Measurements from ENCODE around the gene EIF2S2. TPM values are rescaled to one million over a fixed set of nuclear protein-coding genes. Genes with fewer than 3 reads are reported as not detected.

Gene EIF2S2
- total RNA-seq, 1 experiment from 2014 or later, result 121 TPM

GRCh38 chr20:34047917-34048316 is 64.1 kb downstream of the EIF2S2 start (continued):
- TF ChIP-seq REST (IDR thresholded peaks at IDR 0.05; ENCODE audit: low read depth) (no peak), ZNF274 (IDR thresholded peaks at IDR 0.05; ENCODE audit: low read depth, low read length) (no peak), ZBTB33 (IDR thresholded peaks at IDR 0.05; ENCODE audit: extremely low read depth, insufficient replicate concordance, low read length) (no peak), CBX3 (IDR thresholded peaks at IDR 0.05; ENCODE audit: low read depth) (no peak)

DNA sequence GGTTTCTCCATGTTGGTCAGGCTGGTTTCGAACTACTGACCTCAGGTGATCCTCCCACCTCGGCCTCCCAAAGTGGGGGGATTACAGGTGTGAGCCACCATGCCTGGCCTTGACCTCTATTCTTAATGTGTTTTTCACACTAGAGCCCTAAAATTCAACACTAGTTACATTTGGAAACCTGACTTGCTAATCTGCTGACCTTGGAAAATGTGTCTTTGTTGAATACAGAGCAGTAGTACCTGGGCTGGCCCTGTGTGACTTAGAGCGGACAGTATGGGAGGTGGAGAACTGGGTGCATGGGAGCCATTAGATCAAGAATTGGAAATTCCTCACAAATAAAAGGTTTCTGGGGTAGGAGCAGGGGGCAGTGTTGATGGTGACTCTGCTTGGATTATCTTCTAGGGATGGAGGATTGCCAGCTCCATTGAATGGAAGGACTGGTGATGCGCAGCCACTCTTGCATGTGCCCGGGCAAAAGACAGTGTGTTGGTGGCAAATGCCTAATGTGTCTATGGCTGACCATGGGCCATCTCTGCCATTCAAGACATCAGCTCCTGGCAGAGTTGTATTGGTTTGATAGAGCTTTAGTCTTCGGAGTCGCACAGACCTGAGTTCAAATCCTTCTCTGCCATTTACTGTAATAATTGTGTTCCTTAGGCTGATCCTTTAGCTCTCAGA is 64.9 kb downstream of the EIF2S2 start:
- no peak for DNase-seq (ENCODE audit: low read depth, low spot score)
- ChIA-PET RAD21 (ENCODE audit: low non-redundant PET in 1 of 2, low total read pairs in 2 of 2, uncharacterized antibody in 2 of 2, unreplicated experiment in 2 of 2) (no interaction called here), POLR2A (no interaction called here)
- TF ChIP-seq RAD21 (IDR thresholded peaks at IDR 0.05; ENCODE audit: low read depth) (no peak), CBX3 (IDR thresholded peaks at IDR 0.05; ENCODE audit: low read depth) (no peak), MAX (IDR thresholded peaks at IDR 0.05) (no peak), EZH2phosphoT487 (IDR thresholded peaks at IDR 0.05; ENCODE audit: borderline replicate concordance) (no peak), SRF (IDR thresholded peaks at IDR 0.05; ENCODE audit: low read depth) (no peak), ELF1 (IDR thresholded peaks at IDR 0.05; ENCODE audit: borderline replicate concordance, low read depth) (no peak), ZBTB33 (IDR thresholded peaks at IDR 0.05; ENCODE audit: extremely low read depth, insufficient replicate concordance, low read length) (no peak), POLR2A (IDR thresholded peaks at IDR 0.05; ENCODE audit: borderline replicate concordance, extremely low read depth, insufficient read depth, insufficient read length) (no peak), REST (IDR thresholded peaks at IDR 0.05; ENCODE audit: low read depth) (no peak)
- TF ChIP-seq, protein P1, sequence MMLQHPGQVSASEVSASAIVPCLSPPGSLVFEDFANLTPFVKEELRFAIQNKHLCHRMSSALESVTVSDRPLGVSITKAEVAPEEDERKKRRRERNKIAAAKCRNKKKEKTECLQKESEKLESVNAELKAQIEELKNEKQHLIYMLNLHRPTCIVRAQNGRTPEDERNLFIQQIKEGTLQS (IDR thresholded peaks at IDR 0.05), result no peak

More for the DNA sequence above, 64.9 kb downstream of the EIF2S2 start:
- no peak overlapping the region for H3K9ac ChIP-seq (ENCODE audit: low read length)
- no peak for ATAC-seq
- no peaks in the 10 kb centered on the region for H3K4me1 ChIP-seq (ENCODE audit: control insufficient read depth in 1 of 2, insufficient read depth in 2 of 2, low read length in 2 of 2)
- CTCF ChIA-PET, result no interaction called here
- intact Hi-C loops (cut with micrococcal nuclease), result no loop called here
- H2AFZ ChIP-seq (ENCODE audit: low read depth, low read length, poor library complexity, severe bottlenecking), result no peak overlapping the region
- no peak overlapping the region for H3K4me3 ChIP-seq (replicated peaks in 1 of 2; ENCODE audit: low read depth in 1 of 2, low read length in 2 of 2)
- H3K27me3 ChIP-seq (ENCODE audit: insufficient read depth, low read length), result no peaks in the 10 kb centered on the region
- H3K4me2 ChIP-seq (ENCODE audit: low read length), result no peak overlapping the region
- 0 out of 2 replicates have a peak, but pooled peaks cover 3% of the 10 kb centered on the region for H4K20me1 ChIP-seq (ENCODE audit: insufficient read depth)
- H3K36me3 ChIP-seq (ENCODE audit: control insufficient read depth in 1 of 2, insufficient read depth in 2 of 2, low read length in 2 of 2), result no peaks in the 10 kb centered on the region
- H3K9me2 ChIP-seq (ENCODE audit: insufficient read depth), result no peaks in the 10 kb centered on the region
- no peaks in the 10 kb centered on the region for H3K9me3 ChIP-seq (ENCODE audit: control insufficient read depth in 1 of 2, insufficient read depth in 1 of 2, low read depth in 1 of 2, low read length in 2 of 2)
- H3K27ac ChIP-seq (ENCODE audit: low read depth, low read length), result no peak overlapping the region
- no TSS peak for BruUV-seq (replicated peaks)
- H3K79me2 ChIP-seq (ENCODE audit: insufficient read depth, low read length), result peaks cover 91% of the 10 kb centered on the region

Data from HCT116 (cell line).